HT-29 (cell line): ENCODE data around the gene CLEC2D. TPM values are rescaled to one million over a fixed set of nuclear protein-coding genes. Genes with fewer than 3 reads are reported as not detected.
"Not testable (repeated sequence)": the region's sequence is repeated elsewhere in the genome, so short reads cannot be mapped to it uniquely, and the experiment has no call there.

Source experiments
- DNase-seq: peaks from one replicate; pipeline ENCODE4 v3.0.0-alpha.2; 2015; ENCODE audit warnings: low spot score
- total RNA-seq: library from RNA; depleted of rRNA; stranded (reverse); fragments of >200 nt; shearing (Covaris generic); gene quantifications from 2 replicates; pipeline ENCODE4 v1.2.3, GENCODE V29; 2014

Gene CLEC2D
- total RNA-seq, 1 experiment from 2014 or later = 0.03 TPM

GRCh38 chr12:9651265-9651729 lies 18.2 kb upstream of the CLEC2D start:
- no peak for DNase-seq

- DNase-seq = no peak
Measured at GRCh38 chr12:9660046-9660445, 9.5 kb upstream of the CLEC2D start.

GRCh38 chr12:9661720-9662119 lies 7.8 kb upstream of the CLEC2D start:
- DNase-seq = no peak

- DNase-seq = no peak
Measured at GRCh38 chr12:9662488-9662887, 7.0 kb upstream of the CLEC2D start.

GRCh38 chr12:9667403-9668160 lies 1.9 kb upstream of the CLEC2D start:
- DNase-seq = no peak

GRCh38 chr12:9668161-9669018 lies 1.1 kb upstream of the CLEC2D start:
- no peak for DNase-seq

GRCh38 chr12:9669019-9669326 lies 540 bp upstream of the CLEC2D start:
- DNase-seq = no peak

GRCh38 chr12:9672340-9672739 lies 2.8 kb downstream of the CLEC2D start:
- DNase-seq = not testable (repeated sequence)

GRCh38 chr12:9673404-9674225 lies 4.1 kb downstream of the CLEC2D start:
- DNase-seq = no peak

GRCh38 chr12:9674226-9674590 lies 4.7 kb downstream of the CLEC2D start:
- no peak for DNase-seq

GRCh38 chr12:9682508-9682907 lies 13.0 kb downstream of the CLEC2D start:
- DNase-seq = not testable (repeated sequence)

- not testable (repeated sequence) for DNase-seq
Measured at GRCh38 chr12:9682949-9683348, 13.4 kb downstream of the CLEC2D start.

GRCh38 chr12:9685366-9685765 lies 15.9 kb downstream of the CLEC2D start:
- not testable (repeated sequence) for DNase-seq

GRCh38 chr12:9685915-9686314 lies 16.4 kb downstream of the CLEC2D start:
- no peak for DNase-seq

- DNase-seq = no peak
Measured at GRCh38 chr12:9687228-9687627, 17.7 kb downstream of the CLEC2D start.

GRCh38 chr12:9692909-9693308 lies 23.4 kb downstream of the CLEC2D start:
- DNase-seq = no peak

GRCh38 chr12:9694241-9694640 lies 24.7 kb downstream of the CLEC2D start:
- no peak for DNase-seq

GRCh38 chr12:9695150-9695549 lies 25.6 kb downstream of the CLEC2D start:
- DNase-seq = not testable (repeated sequence)

- DNase-seq = not testable (repeated sequence)
Measured at GRCh38 chr12:9695661-9696060, 26.1 kb downstream of the CLEC2D start.

- no peak for DNase-seq
Measured at GRCh38 chr12:9697619-9698018, 28.1 kb downstream of the CLEC2D start.

- no peak for DNase-seq
Measured at GRCh38 chr12:9698681-9699080, 29.2 kb downstream of the CLEC2D start.
